ENCODE data around the gene RSRC1.

DNA sequence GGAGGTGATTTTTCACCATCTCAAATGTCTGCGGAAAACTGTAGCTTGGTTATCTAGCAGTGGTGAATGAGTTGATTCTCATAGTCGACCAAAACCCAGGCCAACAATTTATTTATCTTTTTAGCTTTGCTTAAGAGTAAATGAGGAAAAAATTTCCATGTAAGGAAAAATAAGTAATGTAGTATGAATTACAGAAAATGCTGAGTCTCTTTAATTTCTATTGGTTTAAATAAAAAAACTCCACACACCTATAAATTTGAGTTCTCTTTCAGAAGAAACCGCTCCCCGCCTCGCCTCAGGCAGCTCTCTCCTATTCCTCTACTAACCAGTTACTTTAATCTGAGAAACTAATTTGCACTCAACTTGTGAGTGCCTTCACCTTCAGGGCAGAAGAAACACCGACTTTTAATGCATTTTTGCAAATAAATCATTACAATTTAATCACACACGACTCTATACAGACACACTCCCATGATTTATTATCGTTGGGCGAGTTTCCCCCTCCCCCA is 540 bp upstream of the RSRC1 start:
- no peak for TF ChIP-seq RAD21 (IDR thresholded peaks at IDR 0.05; ENCODE audit: low read depth)
- TF ChIP-seq FOXM1 (IDR thresholded peaks at IDR 0.05; ENCODE audit: borderline replicate concordance, low read depth), result no peak
- TF ChIP-seq, protein P1, sequence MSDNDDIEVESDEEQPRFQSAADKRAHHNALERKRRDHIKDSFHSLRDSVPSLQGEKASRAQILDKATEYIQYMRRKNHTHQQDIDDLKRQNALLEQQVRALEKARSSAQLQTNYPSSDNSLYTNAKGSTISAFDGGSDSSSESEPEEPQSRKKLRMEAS (IDR thresholded peaks at IDR 0.05), result no peak

Measured in Ishikawa (cell line).